Right atrium auricular region (tissue), 2 donors: ENCODE measurements around the gene PCDH1. TPM values are rescaled to one million over a fixed set of nuclear protein-coding genes. Genes with fewer than 3 reads are reported as not detected.
A peak's percentile ranks its signal among the peaks of the same experiment; 100 is the strongest.

Source experiments
- DNase-seq: peaks from one replicate; pipeline ENCODE4 v3.0.0-alpha.2; 2019; ENCODE audit warnings: low spot score
- H3K27ac ChIP-seq, 2 donors: fragments of 200-600 bp; sonication (generic); 1 replicate in 1 of 2; 2 replicates in 1 of 2; pipeline ENCODE4 v1.5.1; 2016 to 2019
- H3K27me3 ChIP-seq, 2 donors: fragments of 200-600 bp; sonication (generic); one replicate each; pipeline versions ENCODE4 v1.5.1 to v1.6.0; 2017 to 2019
- H3K36me3 ChIP-seq: fragments of 200-600 bp; sonication (generic); one replicate; pipeline ENCODE4 v1.5.1; 2016
- H3K4me1 ChIP-seq, 2 donors: fragments of 200-600 bp; sonication (generic); one replicate each; pipeline versions ENCODE4 v1.5.1 to v1.6.0; 2017 to 2019
- H3K4me3 ChIP-seq, 2 donors: fragments of 200-600 bp; sonication (generic); 1 replicate in 1 of 2; 2 replicates in 1 of 2; pipeline ENCODE4 v1.5.1; 2017 to 2019; ENCODE audit warnings: mild to moderate bottlenecking in 1 of 2, moderate library complexity in 1 of 2
- H3K9me3 ChIP-seq, 2 donors: fragments of 200-600 bp; sonication (generic); one replicate each; pipeline ENCODE4 v1.5.1; 2019
- total RNA-seq, 2 donors: library from RNA; depleted of rRNA; stranded (reverse); fragments of >200 nt; gene quantifications; one replicate each; pipeline ENCODE4 v1.1.0, GENCODE V29; 2016
- TF ChIP-seq, protein P1 (sequence below), 2 donors: fragments of 200-600 bp; sonication (generic); IDR thresholded peaks; one replicate each; pipeline ENCODE4 v1.5.1; 2019; ENCODE audit warnings: antibody characterized with exemption in 2 of 2

PCDH1 gene
- total RNA-seq, 2 donors from 2014 or later, result 22.1 to 25.3 TPM

DNA sequence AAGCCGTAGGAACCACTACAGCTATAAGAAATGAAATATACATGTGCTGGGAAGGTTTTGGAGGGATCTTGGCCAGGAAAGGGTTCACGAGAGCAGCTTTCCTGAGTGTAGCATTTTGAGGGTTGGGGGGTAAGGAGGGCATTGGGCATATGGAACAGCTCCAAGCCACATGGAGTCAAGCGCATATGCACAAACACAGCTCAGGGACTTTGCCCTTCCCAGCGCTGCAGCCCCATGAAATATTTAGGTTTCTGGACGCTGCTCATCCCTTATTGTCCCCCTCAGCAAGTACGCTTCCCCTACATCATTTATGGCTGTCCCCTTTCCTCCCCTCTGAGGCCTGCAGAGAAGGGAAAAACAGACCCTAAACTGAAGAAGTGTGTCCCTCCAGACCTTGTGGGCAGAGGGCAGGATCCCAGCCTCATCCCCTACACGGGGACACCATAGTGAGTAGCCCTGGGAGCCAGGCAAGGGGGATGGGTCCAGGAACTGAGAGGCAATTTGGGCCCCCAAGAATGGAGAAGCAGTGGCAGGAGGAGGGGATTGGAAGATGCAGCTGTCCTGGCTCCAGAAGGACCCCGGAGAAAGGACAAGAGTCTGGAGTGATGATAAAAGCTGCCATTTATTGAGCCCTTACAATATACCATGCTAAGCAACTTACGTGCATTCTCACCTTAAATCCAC, 33.7 kb downstream of the PCDH1 start:
- no peak for DNase-seq
- TF ChIP-seq, protein P1, sequence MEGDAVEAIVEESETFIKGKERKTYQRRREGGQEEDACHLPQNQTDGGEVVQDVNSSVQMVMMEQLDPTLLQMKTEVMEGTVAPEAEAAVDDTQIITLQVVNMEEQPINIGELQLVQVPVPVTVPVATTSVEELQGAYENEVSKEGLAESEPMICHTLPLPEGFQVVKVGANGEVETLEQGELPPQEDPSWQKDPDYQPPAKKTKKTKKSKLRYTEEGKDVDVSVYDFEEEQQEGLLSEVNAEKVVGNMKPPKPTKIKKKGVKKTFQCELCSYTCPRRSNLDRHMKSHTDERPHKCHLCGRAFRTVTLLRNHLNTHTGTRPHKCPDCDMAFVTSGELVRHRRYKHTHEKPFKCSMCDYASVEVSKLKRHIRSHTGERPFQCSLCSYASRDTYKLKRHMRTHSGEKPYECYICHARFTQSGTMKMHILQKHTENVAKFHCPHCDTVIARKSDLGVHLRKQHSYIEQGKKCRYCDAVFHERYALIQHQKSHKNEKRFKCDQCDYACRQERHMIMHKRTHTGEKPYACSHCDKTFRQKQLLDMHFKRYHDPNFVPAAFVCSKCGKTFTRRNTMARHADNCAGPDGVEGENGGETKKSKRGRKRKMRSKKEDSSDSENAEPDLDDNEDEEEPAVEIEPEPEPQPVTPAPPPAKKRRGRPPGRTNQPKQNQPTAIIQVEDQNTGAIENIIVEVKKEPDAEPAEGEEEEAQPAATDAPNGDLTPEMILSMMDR (IDR thresholded peaks at IDR 0.05), result no peak
- no peak overlapping the region for H3K27ac ChIP-seq
- H3K4me3 ChIP-seq, result no peak overlapping the region
- H3K27me3 ChIP-seq, result peaks cover 0 to 2% of the 10 kb centered on the region in 2 donors
- H3K36me3 ChIP-seq, result no peaks in the 10 kb centered on the region
- H3K4me1 ChIP-seq, result peaks cover 0 to 67% of the 10 kb centered on the region in 2 donors
- H3K9me3 ChIP-seq, result no peaks in the 10 kb centered on the region

GRCh38 chr5:141843156-141843927, 34.9 kb downstream of the PCDH1 start:
- peaks cover 0 to 2% of the 10 kb centered on the region in 2 donors for H3K27me3 ChIP-seq
- H3K9me3 ChIP-seq, result no peaks in the 10 kb centered on the region
- no peaks in the 10 kb centered on the region for H3K36me3 ChIP-seq
- peaks cover 0 to 64% of the 10 kb centered on the region in 2 donors for H3K4me1 ChIP-seq
- TF ChIP-seq, protein P1 (IDR thresholded peaks at IDR 0.05), result no peak
- no peak overlapping the region for H3K4me3 ChIP-seq
- H3K27ac ChIP-seq, result peak overlapping the region; percentile 61
- DNase-seq, result no peak

- Histone ChIP-seq H3K36me3 (no peaks in the 10 kb centered on the region), H3K4me3 (no peak overlapping the region), H3K27ac (peak overlapping the region; percentile 56 to 60), H3K4me1 (peaks cover 0 to 66% of the 10 kb centered on the region in 2 donors), H3K27me3 (peaks cover 0 to 2% of the 10 kb centered on the region in 2 donors), H3K9me3 (no peaks in the 10 kb centered on the region)
- DNase-seq, result no peak
- TF ChIP-seq, protein P1 (IDR thresholded peaks at IDR 0.05), result no peak
Observed at GRCh38 chr5:141841378-141842180, 36.6 kb downstream of the PCDH1 start.

DNA sequence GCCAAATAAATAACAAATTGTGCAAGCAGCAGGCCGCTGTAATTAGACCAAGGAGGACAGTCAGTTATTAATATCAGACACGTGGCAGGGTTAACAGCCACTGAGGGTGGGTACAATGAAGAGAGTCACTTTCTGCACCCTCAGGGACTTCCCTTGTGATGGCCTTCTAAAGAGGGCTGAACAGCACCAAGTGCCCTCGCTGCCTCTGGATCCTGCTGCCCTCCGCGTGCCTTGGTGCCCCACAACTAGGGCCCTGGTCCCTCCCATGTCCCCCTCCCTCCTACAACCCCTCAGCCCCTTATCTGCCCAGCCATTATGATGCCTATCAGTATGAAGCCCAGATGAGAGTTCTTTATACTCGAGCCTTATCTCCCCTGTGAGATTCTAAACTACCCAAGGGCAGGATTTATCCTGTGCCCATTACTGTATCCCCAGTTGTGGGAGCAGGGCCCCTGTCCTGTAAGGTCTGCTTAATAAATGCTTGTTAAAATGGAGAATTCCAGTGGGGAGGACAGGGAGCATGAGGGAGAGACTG, 37.3 kb downstream of the PCDH1 start:
- Histone ChIP-seq H3K4me3 (no peak overlapping the region), H3K4me1 (peaks cover 0 to 70% of the 10 kb centered on the region in 2 donors), H3K27ac (peak overlapping the region; percentile 56 to 60), H3K27me3 (peaks cover 0 to 1% of the 10 kb centered on the region in 2 donors), H3K36me3 (no peaks in the 10 kb centered on the region), H3K9me3 (no peaks in the 10 kb centered on the region)
- TF ChIP-seq, protein P1 (IDR thresholded peaks at IDR 0.05), result no peak
- no peak for DNase-seq

DNA sequence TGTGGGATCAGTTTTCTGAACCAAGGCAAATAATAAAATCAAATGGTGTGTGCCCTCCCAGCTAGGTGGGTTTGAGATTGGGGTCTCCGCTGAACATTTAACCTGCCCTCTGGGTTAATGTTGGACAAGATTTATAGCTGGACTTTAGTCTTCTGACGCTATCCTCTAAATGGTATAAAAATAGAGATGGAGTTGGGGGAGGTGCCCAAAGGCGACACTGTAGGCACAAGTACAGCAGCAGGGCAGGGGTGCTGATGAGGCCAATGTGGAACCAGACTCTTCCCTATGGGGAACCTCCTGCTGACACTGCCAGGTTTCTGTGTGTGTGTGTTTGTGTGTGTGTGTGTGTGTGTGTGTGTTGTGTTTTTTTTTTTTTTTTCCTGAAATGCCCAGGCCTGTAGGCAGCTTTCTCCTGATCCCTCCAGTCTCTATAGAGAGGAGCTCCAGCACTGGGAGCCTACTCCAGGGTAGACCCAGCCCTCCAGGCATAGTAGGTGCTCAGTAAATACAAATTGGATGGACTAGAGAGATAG, 37.9 kb downstream of the PCDH1 start:
- Histone ChIP-seq H3K4me3 (no peak overlapping the region), H3K27ac (peak overlapping the region; percentile 56 to 60), H3K4me1 (peaks cover 0 to 73% of the 10 kb centered on the region in 2 donors), H3K9me3 (no peaks in the 10 kb centered on the region), H3K27me3 (no peaks in the 10 kb centered on the region), H3K36me3 (no peaks in the 10 kb centered on the region)
- TF ChIP-seq, protein P1 (IDR thresholded peaks at IDR 0.05), result no peak
- DNase-seq, result no peak
